GM11168 (cell line): ENCODE results near the gene ADGRL2.
"Not testable (repeated sequence)": the region's sequence is repeated elsewhere in the genome, so short reads cannot be mapped to it uniquely, and the experiment has no call there.

Experiments
- in situ Hi-C: fragments of 300-500 bp; cut with MboI; formaldehyde crosslinking; loops from one replicate; pipeline ENCODE4 v1.12.0; 2022; ENCODE audit warnings: low sequenced_read_pairs; ENCODE audit not compliant: unreplicated experiment

Gene ADGRL2

GRCh38 chr1:81844477-81844876 is 43.7 kb downstream of the ADGRL2 start:
- in situ Hi-C loops, result no loop called here

GRCh38 chr1:81846630-81847029 is 45.9 kb downstream of the ADGRL2 start:
- in situ Hi-C loops, result no loop called here

GRCh38 chr1:81847063-81847462 is 46.3 kb downstream of the ADGRL2 start:
- in situ Hi-C loops, result no loop called here

GRCh38 chr1:81848880-81849682 is 48.3 kb downstream of the ADGRL2 start:
- in situ Hi-C loops, result no loop called here

GRCh38 chr1:81850031-81850430 is 49.3 kb downstream of the ADGRL2 start:
- in situ Hi-C loops, result no loop called here

- in situ Hi-C loops, result no loop called here
Measured at GRCh38 chr1:81850495-81850894, 49.8 kb downstream of the ADGRL2 start.

GRCh38 chr1:81851217-81851616 is 50.5 kb downstream of the ADGRL2 start:
- in situ Hi-C loops, result no loop called here

- in situ Hi-C loops, result no loop called here
Measured at GRCh38 chr1:81852961-81853360, 52.2 kb downstream of the ADGRL2 start.

- in situ Hi-C loops, result no loop called here
Measured at GRCh38 chr1:81867235-81867634, 66.5 kb downstream of the ADGRL2 start.

- in situ Hi-C loops, result no loop called here
Measured at GRCh38 chr1:81869307-81869706, 68.6 kb downstream of the ADGRL2 start.

GRCh38 chr1:81871091-81871490 is 70.4 kb downstream of the ADGRL2 start:
- in situ Hi-C loops, result not testable (repeated sequence)

- in situ Hi-C loops, result no loop called here
Measured at GRCh38 chr1:81873946-81874345, 73.2 kb downstream of the ADGRL2 start.

GRCh38 chr1:81874461-81874860 is 73.7 kb downstream of the ADGRL2 start:
- in situ Hi-C loops, result no loop called here

GRCh38 chr1:81874940-81875339 is 74.2 kb downstream of the ADGRL2 start:
- in situ Hi-C loops, result no loop called here

- in situ Hi-C loops, result no loop called here
Measured at GRCh38 chr1:81876901-81877733, 76.4 kb downstream of the ADGRL2 start.

- in situ Hi-C loops, result no loop called here
Measured at GRCh38 chr1:81877940-81878339, 77.2 kb downstream of the ADGRL2 start.

GRCh38 chr1:81878538-81878937 is 77.8 kb downstream of the ADGRL2 start:
- in situ Hi-C loops, result no loop called here

GRCh38 chr1:81880781-81881180 is 80.0 kb downstream of the ADGRL2 start:
- in situ Hi-C loops, result no loop called here

- in situ Hi-C loops, result no loop called here
Measured at GRCh38 chr1:81885291-81885690, 84.6 kb downstream of the ADGRL2 start.

- in situ Hi-C loops, result not testable (repeated sequence)
Measured at GRCh38 chr1:81886292-81886691, 85.6 kb downstream of the ADGRL2 start.

GRCh38 chr1:81887421-81888144 is 86.8 kb downstream of the ADGRL2 start:
- in situ Hi-C loops, result no loop called here
